Astrocyte (in vitro differentiated cells and primary cell): ENCODE results near the gene CNN2.

ENCODE experiments used
- CTCF ChIP-seq: IDR thresholded peaks from 2 replicates; pipeline ENCODE4 v1.5.1; 2011; ENCODE audit warnings: low read depth, mild to moderate bottlenecking, inconsistent platforms, low read length, moderate library complexity; ENCODE audit not compliant: insufficient read depth
- EZH2 ChIP-seq: IDR thresholded peaks from 2 replicates; pipeline ENCODE4 v1.6.1; 2012; ENCODE audit warnings: mild to moderate bottlenecking, low read length, inconsistent platforms; ENCODE audit not compliant: insufficient read depth

- TF ChIP-seq CTCF (no peak), EZH2 (no peak)
These were observed 39.9 kb downstream of the CNN2 start for GRCh38 chr19:1066251-1066747.
